IMR-90 (cell line): ENCODE data around the gene TIFAB. TPM values are rescaled to one million over a fixed set of nuclear protein-coding genes. Genes with fewer than 3 reads are reported as not detected.

Source experiments
- ATAC-seq: fragments of 200-7000 bp; cut with Tn5 transposase; 2 replicates; pipeline ENCODE4 v1.9.1; 2020; ENCODE audit warnings: low read depth, mild to moderate bottlenecking, moderate library complexity
- BruUV-seq: library from RNA; stranded (reverse); fragments of 400-500 nt; replicated peaks from 2 replicates; lab custom pipeline; 2021; lab: Mats Ljungman, UMichigan
- CTCF ChIA-PET: fragments of 300-600 bp; formaldehyde crosslinking; extraction: SDS; loops from one replicate; lab custom pipeline; 2021; ENCODE audit warnings: antibody characterized with exemption; lab: Yijun Ruan, JAX
- POLR2A ChIA-PET: fragments of 300-600 bp; sonication (Branson Sonifier 250); formaldehyde crosslinking; loops from one replicate; lab custom pipeline; 2022; ENCODE audit warnings: antibody characterized with exemption; ENCODE audit not compliant: unreplicated experiment; lab: Charles Lee
- DNase-seq: peaks from one replicate; pipeline ENCODE4 v3.0.0; 2013
- H2AFZ ChIP-seq: replicated peaks from 2 replicates; pipeline ENCODE3; 2013; ENCODE audit warnings: low read length, mild to moderate bottlenecking; ENCODE audit not compliant: poor library complexity
- H2AK5ac ChIP-seq: 2 replicates; pipeline ENCODE4 v1.6.1; 2013; ENCODE audit warnings: low read depth, low read length, inconsistent platforms
- H2AK9ac ChIP-seq: replicated peaks from 2 replicates; pipeline ENCODE3; 2013; ENCODE audit warnings: mild to moderate bottlenecking, low read depth, low read length, moderate library complexity; ENCODE audit not compliant: poor library complexity
- H2BK120ac ChIP-seq: 2 replicates; pipeline ENCODE4 v1.6.1; 2013; ENCODE audit warnings: low read depth, low read length, inconsistent platforms
- H2BK15ac ChIP-seq: 3 replicates; pipeline ENCODE4 v1.6.1; 2013; ENCODE audit warnings: low read depth, low read length, inconsistent platforms
- H2BK20ac ChIP-seq: 2 replicates; pipeline ENCODE4 v1.6.1; 2013; ENCODE audit warnings: low read depth, mild to moderate bottlenecking, inconsistent platforms, low read length, moderate library complexity
- H2BK5ac ChIP-seq: 2 replicates; pipeline ENCODE4 v1.6.1; 2013; ENCODE audit warnings: mild to moderate bottlenecking, low read depth, low read length, inconsistent platforms; ENCODE audit not compliant: poor library complexity, severe bottlenecking
- H3K14ac ChIP-seq: replicated peaks from 2 replicates; pipeline ENCODE4 v1.6.1; 2013; ENCODE audit warnings: low read depth, low read length, inconsistent platforms
- H3K18ac ChIP-seq: 2 replicates; pipeline ENCODE4 v1.6.1; 2013; ENCODE audit warnings: low read depth, low read length, control low read depth
- H3K23ac ChIP-seq: 2 replicates; pipeline ENCODE4 v1.6.1; 2013; ENCODE audit warnings: low read depth, low read length, inconsistent platforms
- H3K27ac ChIP-seq: 2 replicates; pipeline ENCODE4 v1.5.1; 2013; ENCODE audit warnings: mild to moderate bottlenecking, control low read depth, low read length; ENCODE audit not compliant: insufficient read depth
- H3K27me3 ChIP-seq: 2 replicates; pipeline ENCODE4 v1.6.1; 2013; ENCODE audit warnings: low read length; ENCODE audit not compliant: control insufficient read depth, insufficient read depth
- H3K36me3 ChIP-seq: 2 replicates; pipeline ENCODE4 v1.6.1; 2013; ENCODE audit warnings: low read length, mixed read lengths; ENCODE audit not compliant: control insufficient read depth, insufficient read depth
- H3K4ac ChIP-seq: 2 replicates; pipeline ENCODE4 v1.6.1; 2013; ENCODE audit warnings: low read depth, low read length, inconsistent platforms
- H3K4me1 ChIP-seq: 2 replicates; pipeline ENCODE4 v1.6.1; 2013; ENCODE audit warnings: low read length, mixed read lengths; ENCODE audit not compliant: control insufficient read depth, insufficient read depth
- H3K4me2 ChIP-seq: 2 replicates; pipeline ENCODE4 v1.6.1; 2013; ENCODE audit warnings: low read depth, mild to moderate bottlenecking, control low read depth, low read length, moderate library complexity
- H3K4me3 ChIP-seq: 2 replicates; pipeline ENCODE4 v1.5.1; 2013; ENCODE audit warnings: low read depth, mild to moderate bottlenecking, control low read depth, low read length, moderate library complexity; ENCODE audit not compliant: insufficient read depth
- H3K56ac ChIP-seq: 2 replicates; pipeline ENCODE4 v1.6.1; 2013; ENCODE audit warnings: low read length, inconsistent platforms; ENCODE audit not compliant: insufficient read depth; ENCODE audit errors: extremely low read depth
- H3K79me1 ChIP-seq, 2 experiments: 2 replicates each; pipeline ENCODE4 v1.6.1; 2013; ENCODE audit warnings: low read length in 2 of 2, inconsistent platforms in 1 of 2, low read depth in 1 of 2
- H3K9ac ChIP-seq: 2 replicates; pipeline ENCODE4 v1.6.1; 2013; ENCODE audit warnings: low read depth, low read length, control low read depth
- H3K9me1 ChIP-seq: 2 replicates; pipeline ENCODE4 v1.6.1; 2013; ENCODE audit warnings: low read length, inconsistent platforms; ENCODE audit not compliant: insufficient read depth
- H3K9me3 ChIP-seq: 2 replicates; pipeline ENCODE4 v1.6.1; 2013; ENCODE audit warnings: low read length; ENCODE audit not compliant: control insufficient read depth, insufficient read depth
- H4K20me1 ChIP-seq: 2 replicates; pipeline ENCODE4 v1.6.1; 2013; ENCODE audit warnings: low read length, inconsistent platforms; ENCODE audit not compliant: insufficient read depth
- H4K5ac ChIP-seq: 2 replicates; pipeline ENCODE4 v1.6.1; 2013; ENCODE audit warnings: mild to moderate bottlenecking, low read depth, low read length, control low read depth
- H4K8ac ChIP-seq, 2 experiments: 2 replicates each; pipeline ENCODE4 v1.6.1; 2013; ENCODE audit warnings: low read depth in 2 of 2, low read length in 2 of 2, control low read depth in 1 of 2, inconsistent platforms in 1 of 2
- H4K91ac ChIP-seq: 2 replicates; pipeline ENCODE4 v1.6.1; 2013; ENCODE audit warnings: low read depth, low read length, inconsistent platforms; ENCODE audit not compliant: insufficient read depth
- FOS ChIP-seq: fragments of 150-350 bp; IDR thresholded peaks from 2 replicates; pipeline ENCODE4 v1.6.1; 2016; ENCODE audit warnings: low read depth, low read length
- NFE2L2 ChIP-seq: fragments of 150-350 bp; IDR thresholded peaks from 2 replicates; pipeline ENCODE4 v1.6.1; 2016; ENCODE audit warnings: low read depth, mild to moderate bottlenecking, low read length
- RAD21 ChIP-seq: IDR thresholded peaks from 2 replicates; pipeline ENCODE4 v1.6.1; 2012; ENCODE audit warnings: low read length, improper control_type of control experiment
- USF2 ChIP-seq: fragments of 150-350 bp; IDR thresholded peaks from 2 replicates; pipeline ENCODE4 v1.6.1; 2017; ENCODE audit warnings: mild to moderate bottlenecking, antibody characterized with exemption, low read length, low read depth
- WGBS, 2 experiments: methylation state at CpG; one replicate each; pipeline versions ENCODE4 v1.1.5 to v1.1.7; 2013; ENCODE audit warnings: missing lambda C conversion rate in 2 of 2; ENCODE audit not compliant: insufficient read length in 1 of 2; ENCODE audit errors: extremely low coverage in 2 of 2; 5-methylcytosine and 5-hydroxymethylcytosine counted together
- dilution Hi-C: fragments of 300-500 bp; cut with HindIII; formaldehyde crosslinking; loops from one replicate; pipeline ENCODE4 v1.14.3; 2018; ENCODE audit warnings: low sequenced_read_pairs; ENCODE audit not compliant: unreplicated experiment
- in situ Hi-C: fragments of 300-500 bp; cut with MboI; formaldehyde crosslinking; loops from 3 replicates; pipeline ENCODE4 v1.14.3; 2019; ENCODE audit warnings: low sequenced_read_pairs, inconsistent platforms, mixed read lengths
- intact Hi-C: fragments of 100-400 bp; cut with micrococcal nuclease; formaldehyde crosslinking; loops from 2 replicates; pipeline ENCODE4 v1.10.0; 2022
- polyA plus RNA-seq, 3 experiments: library from polyadenylated mRNA; depleted of rRNA; stranded (reverse); fragments of >200 nt; gene quantifications; 2 replicates each; pipeline ENCODE4 v1.2.3, GENCODE V29; 2012; ENCODE audit warnings: low replicate concordance in 1 of 3
- total RNA-seq: library from RNA; depleted of rRNA; stranded (reverse); fragments of >200 nt; gene quantifications from 2 replicates; pipeline ENCODE4 v1.2.3, GENCODE V29; 2012

Gene TIFAB
- total and polyA plus RNA-seq, 2 of the 4 experiments (the other 2 are of a cell fraction): not detected

DNA sequence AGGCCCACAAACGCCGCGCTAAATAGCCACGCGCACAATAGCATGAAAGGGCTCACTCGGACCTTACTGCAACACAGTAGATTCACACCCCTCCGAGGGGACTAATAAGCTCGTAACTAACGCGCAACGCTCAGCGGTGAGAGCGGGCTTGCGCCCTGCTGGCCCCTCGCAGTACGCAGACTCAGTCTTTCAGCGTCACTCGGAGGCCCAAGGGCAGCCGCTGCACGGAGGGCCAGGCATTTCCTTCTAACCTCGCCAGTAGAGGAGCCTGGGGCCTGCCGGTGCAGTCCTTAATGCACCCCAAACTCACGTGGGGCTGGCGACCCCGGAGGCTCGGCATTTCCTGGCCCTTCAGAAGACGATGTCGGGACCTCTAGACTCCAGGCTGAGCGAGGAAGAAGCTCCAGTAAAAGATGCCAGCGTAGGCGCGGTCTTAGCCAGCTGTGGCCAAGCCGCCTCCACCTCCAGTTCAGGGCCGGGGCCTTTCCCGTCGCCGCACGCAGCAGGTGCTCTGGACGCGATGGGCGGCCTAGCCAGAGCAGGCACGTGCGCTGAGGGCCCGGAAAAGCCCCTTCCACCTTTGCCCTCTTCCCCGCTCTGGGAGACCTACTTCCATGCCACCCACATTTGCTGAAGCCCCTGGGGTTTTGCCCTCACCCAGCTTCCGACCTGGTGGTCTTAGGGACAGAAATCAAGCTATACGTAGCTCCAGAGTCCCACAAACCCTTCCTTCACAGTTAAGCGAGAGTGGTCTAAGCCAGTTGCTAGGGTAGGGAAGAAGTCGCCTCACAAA lies 38.3 kb upstream of the TIFAB start:
- no peak overlapping the region for H3K27ac ChIP-seq
- no peaks in the 10 kb centered on the region for H3K79me1 ChIP-seq
- H2AFZ ChIP-seq: no peak overlapping the region
- in situ Hi-C loops (no loop called here), dilution Hi-C loops (no loop called here), intact Hi-C loops (no loop called here)
- H3K4ac ChIP-seq: no peak overlapping the region
- no peak overlapping the region for H2AK9ac ChIP-seq
- H3K56ac ChIP-seq: no peak overlapping the region
- no peak overlapping the region for H4K5ac ChIP-seq
- POLR2A ChIA-PET: interaction anchor here (0.6 kb wide), 1 partner anchor 15 kb away, joined by 28 read pairs; no protein-coding TSS in a partner anchor
- H2AK5ac ChIP-seq: no peak overlapping the region
- no peak overlapping the region for H3K4me3 ChIP-seq
- no peak for TF ChIP-seq FOS
- TF ChIP-seq USF2: no peak
- no peak for TF ChIP-seq RAD21
- no peak for TF ChIP-seq NFE2L2
- H3K14ac ChIP-seq: no peak overlapping the region
- BruUV-seq: no TSS peak
- H2BK5ac ChIP-seq: no peak overlapping the region
- H3K23ac ChIP-seq: no peak overlapping the region
- no peak overlapping the region for H2BK20ac ChIP-seq
- no peak overlapping the region for H3K9ac ChIP-seq
- WGBS, 2 experiments: 34% methylated on average over 20 of the region's 49 CpGs; no CpG with 5 or more reads in 1 of the 2 experiments
- H3K36me3 ChIP-seq: no peaks in the 10 kb centered on the region
- peaks cover 50% of the 10 kb centered on the region for H3K27me3 ChIP-seq
- ATAC-seq: no peak
- H3K18ac ChIP-seq: no peak overlapping the region
- no peak overlapping the region for H4K8ac ChIP-seq
- no peak overlapping the region for H3K4me2 ChIP-seq
- DNase-seq: no peak
- no peaks in the 10 kb centered on the region for H3K9me3 ChIP-seq
- H4K20me1 ChIP-seq: no peaks in the 10 kb centered on the region
- no peak overlapping the region for H4K91ac ChIP-seq
- CTCF ChIA-PET: no interaction called here
- H3K9me1 ChIP-seq: no peaks in the 10 kb centered on the region
- no peak overlapping the region for H2BK15ac ChIP-seq
- no peak overlapping the region for H2BK120ac ChIP-seq
- H3K4me1 ChIP-seq: peaks cover 15% of the 10 kb centered on the region
